Left hindlimb (tissue), 1 donor: ENCODE measurements around the gene PCBP3.
"Not testable (repeated sequence)": the region's sequence is repeated elsewhere in the genome, so short reads cannot be mapped to it uniquely, and the experiment has no call there.

Experiments
- DNase-seq: peaks from one replicate; pipeline ENCODE4 v3.0.0-alpha.2; 2018

The PCBP3 gene

GRCh38 chr21:45791562-45792418, 148.3 kb downstream of the PCBP3 start:
- no peak for DNase-seq

GRCh38 chr21:45792682-45793383, 149.3 kb downstream of the PCBP3 start:
- DNase-seq = no peak

- DNase-seq = no peak
Observed at GRCh38 chr21:45794027-45794426, 150.5 kb downstream of the PCBP3 start.

- DNase-seq = no peak
Observed at GRCh38 chr21:45796003-45796402, 152.5 kb downstream of the PCBP3 start.

- DNase-seq = no peak
Observed at GRCh38 chr21:45797338-45797737, 153.8 kb downstream of the PCBP3 start.

GRCh38 chr21:45799765-45800338, 156.3 kb downstream of the PCBP3 start:
- no peak for DNase-seq

GRCh38 chr21:45800339-45801080, 157.0 kb downstream of the PCBP3 start:
- DNase-seq = no peak

GRCh38 chr21:45801129-45801964, 157.8 kb downstream of the PCBP3 start:
- no peak for DNase-seq

- no peak for DNase-seq
Observed at GRCh38 chr21:45801989-45802388, 158.5 kb downstream of the PCBP3 start.

GRCh38 chr21:45802425-45802824, 158.9 kb downstream of the PCBP3 start:
- no peak for DNase-seq

GRCh38 chr21:45802956-45803617, 159.6 kb downstream of the PCBP3 start:
- DNase-seq = no peak

- no peak for DNase-seq
Observed at GRCh38 chr21:45803618-45804340, 160.3 kb downstream of the PCBP3 start.

- no peak for DNase-seq
Observed at GRCh38 chr21:45804809-45805313, 161.3 kb downstream of the PCBP3 start.

- no peak for DNase-seq
Observed at GRCh38 chr21:45805321-45805720, 161.8 kb downstream of the PCBP3 start.

- no peak for DNase-seq
Observed at GRCh38 chr21:45806042-45806441, 162.5 kb downstream of the PCBP3 start.

GRCh38 chr21:45808663-45809062, 165.1 kb downstream of the PCBP3 start:
- not testable (repeated sequence) for DNase-seq

- DNase-seq = no peak
Observed at GRCh38 chr21:45809421-45809820, 165.9 kb downstream of the PCBP3 start.

- DNase-seq = no peak
Observed at GRCh38 chr21:45811136-45811535, 167.6 kb downstream of the PCBP3 start.

- DNase-seq = not testable (repeated sequence)
Observed at GRCh38 chr21:45814210-45814940, 170.8 kb downstream of the PCBP3 start.

- not testable (repeated sequence) for DNase-seq
Observed at GRCh38 chr21:45815781-45816180, 172.3 kb downstream of the PCBP3 start.
